ENCODE data around the gene FOXP2.
A peak's percentile ranks its signal among the peaks of the same experiment; 100 is the strongest.
"Not testable (repeated sequence)": the region's sequence is repeated elsewhere in the genome, so short reads cannot be mapped to it uniquely, and the experiment has no call there.

Gene FOXP2

DNA sequence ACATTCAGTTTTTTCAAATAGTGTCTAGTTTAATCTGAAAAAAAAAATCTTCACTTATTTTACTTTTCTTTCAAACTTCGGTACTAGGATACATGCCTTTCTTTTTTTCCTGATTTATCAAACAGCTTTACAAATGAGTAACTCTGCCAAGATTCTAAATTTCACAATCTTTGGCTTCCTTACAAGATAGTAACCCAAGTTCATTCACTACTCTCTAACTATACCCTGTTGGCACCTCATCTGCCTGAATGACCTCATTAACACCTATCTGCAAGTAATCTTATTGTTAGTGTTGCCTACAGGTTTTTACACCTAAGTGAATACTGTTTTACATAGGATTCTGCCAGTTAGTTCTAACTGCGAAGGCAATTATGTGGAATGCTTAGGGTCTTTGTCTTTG, 159.8 kb downstream of the FOXP2 start:
- peak; percentile 34 for DNase-seq (ENCODE audit: low read depth, low spot score)
- no peak overlapping the region for H3K4me3 ChIP-seq (ENCODE audit: low read depth, low read length)
- in situ Hi-C loops (cut with HindIII; ENCODE audit: low sequenced_read_pairs) = no loop called here
- TF ChIP-seq CTCF (IDR thresholded peaks at IDR 0.05; ENCODE audit: low read depth, low read length) = no peak

DNA sequence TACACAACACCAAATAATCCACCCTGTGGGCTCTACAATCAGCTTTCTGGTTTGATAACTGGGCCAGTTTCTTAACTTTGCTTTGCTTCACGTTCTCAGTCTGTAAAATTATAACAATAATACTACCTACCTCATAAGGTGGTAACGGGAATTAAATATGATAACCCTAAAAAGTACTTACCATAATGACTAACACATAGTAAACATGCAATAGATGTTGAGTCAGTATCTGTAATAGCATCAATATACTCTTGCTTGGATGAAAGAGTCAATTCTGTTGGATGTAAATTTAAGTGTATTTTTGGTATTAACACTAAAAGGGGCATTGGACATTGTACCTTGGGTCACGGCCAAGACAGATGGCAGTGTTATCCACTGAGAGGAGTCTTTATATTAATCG, 160.5 kb downstream of the FOXP2 start:
- no peak overlapping the region for H3K4me3 ChIP-seq (ENCODE audit: low read depth, low read length)
- in situ Hi-C loops (cut with HindIII; ENCODE audit: low sequenced_read_pairs) = no loop called here
- no peak for DNase-seq (ENCODE audit: low read depth, low spot score)
- no peak for TF ChIP-seq CTCF (IDR thresholded peaks at IDR 0.05; ENCODE audit: low read depth, low read length)

DNA sequence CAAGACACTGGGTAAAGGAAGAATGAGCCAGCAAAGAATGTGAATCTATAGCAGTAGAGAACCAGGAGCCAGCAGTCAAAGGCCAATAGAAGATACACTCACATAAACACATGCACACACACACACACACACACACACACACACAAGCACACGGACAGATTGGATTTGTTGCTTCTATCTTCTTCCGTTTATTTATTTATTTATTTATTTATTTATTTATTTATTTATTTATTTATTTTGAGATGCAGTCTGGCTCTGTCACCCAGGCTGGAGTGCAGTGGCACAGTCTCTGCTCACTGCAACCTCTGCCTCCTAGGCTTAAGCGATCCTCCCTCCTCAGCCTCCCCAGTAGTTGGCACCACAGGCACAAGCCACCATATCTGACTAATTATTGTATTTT, 166.3 kb downstream of the FOXP2 start:
- in situ Hi-C loops (cut with HindIII; ENCODE audit: low sequenced_read_pairs) = not testable (repeated sequence)

DNA sequence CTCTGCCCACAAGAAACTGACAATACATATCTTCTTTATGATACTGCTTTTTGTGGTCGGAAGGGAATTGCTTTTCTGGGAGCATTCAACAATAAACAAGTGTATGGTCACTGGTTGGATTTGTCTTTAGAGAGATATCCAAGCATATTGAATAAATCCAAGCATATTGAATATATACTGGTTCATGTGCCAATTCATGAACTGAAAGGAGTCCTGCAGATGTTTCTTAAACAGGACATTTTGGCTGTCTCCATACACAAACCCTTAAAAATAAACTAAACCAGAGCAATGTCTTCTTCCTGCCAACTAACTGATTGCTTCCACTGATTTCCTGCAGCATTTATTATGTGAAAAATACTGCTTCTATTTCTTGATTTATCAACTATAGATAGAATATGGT, 173.9 kb downstream of the FOXP2 start:
- no peak overlapping the region for H3K4me3 ChIP-seq (ENCODE audit: low read depth, low read length)
- no peak for TF ChIP-seq CTCF (IDR thresholded peaks at IDR 0.05; ENCODE audit: low read depth, low read length)
- DNase-seq (ENCODE audit: low read depth, low spot score) = no peak
- in situ Hi-C loops (cut with HindIII; ENCODE audit: low sequenced_read_pairs) = no loop called here

More for the DNA sequence above, 166.3 kb downstream of the FOXP2 start:
- not testable (repeated sequence) for H3K4me3 ChIP-seq (ENCODE audit: low read depth, low read length); DNase-seq (ENCODE audit: low read depth, low spot score)

- H3K4me3 ChIP-seq (ENCODE audit: low read depth, low read length) = no peak overlapping the region
- in situ Hi-C loops (cut with HindIII; ENCODE audit: low sequenced_read_pairs) = no loop called here
- no peak for DNase-seq (ENCODE audit: low read depth, low spot score)
- TF ChIP-seq CTCF (IDR thresholded peaks at IDR 0.05; ENCODE audit: low read depth, low read length) = no peak
Observed at GRCh38 chr7:114589436-114589835, 174.8 kb downstream of the FOXP2 start.

GRCh38 chr7:114590298-114590697, 175.7 kb downstream of the FOXP2 start:
- in situ Hi-C loops (cut with HindIII; ENCODE audit: low sequenced_read_pairs) = no loop called here
- H3K4me3 ChIP-seq (ENCODE audit: low read depth, low read length) = no peak overlapping the region
- no peak for DNase-seq (ENCODE audit: low read depth, low spot score)
- no peak for TF ChIP-seq CTCF (IDR thresholded peaks at IDR 0.05; ENCODE audit: low read depth, low read length)

DNA sequence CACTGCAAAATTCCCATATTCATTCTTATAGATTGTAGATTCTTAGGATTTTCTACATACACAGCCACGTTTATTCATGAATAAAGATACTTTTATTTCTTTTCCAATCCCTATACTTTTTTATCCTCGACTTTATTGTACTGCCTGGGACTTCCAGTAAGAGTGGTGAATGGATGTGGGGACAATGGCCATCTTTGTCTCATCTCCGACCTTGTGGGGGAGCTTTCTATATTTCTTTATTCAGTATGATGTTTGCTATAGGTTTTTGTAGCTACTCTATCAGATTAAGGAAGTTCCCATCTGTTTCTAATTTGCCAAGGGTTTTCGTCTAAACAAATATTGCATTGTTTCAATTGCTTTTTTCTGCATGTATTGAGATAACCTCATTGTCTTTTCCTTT, 184.3 kb downstream of the FOXP2 start:
- no peak for TF ChIP-seq CTCF (IDR thresholded peaks at IDR 0.05; ENCODE audit: low read depth, low read length)
- no peak for DNase-seq (ENCODE audit: low read depth, low spot score)
- no peak overlapping the region for H3K4me3 ChIP-seq (ENCODE audit: low read depth, low read length)
- in situ Hi-C loops (cut with HindIII; ENCODE audit: low sequenced_read_pairs) = no loop called here

Measured in astrocyte of the spinal cord (primary cell).